GM12873 (cell line): ENCODE measurements around the gene PASK.

Source experiments
- TF ChIP-seq, protein P1 (sequence below): IDR thresholded peaks from 2 replicates; pipeline ENCODE4 v1.5.1; 2012; ENCODE audit warnings: low read depth, mild to moderate bottlenecking, moderate library complexity, low read length, control low read depth; ENCODE audit not compliant: insufficient read depth; ENCODE audit errors: missing control alignments

PASK gene

DNA sequence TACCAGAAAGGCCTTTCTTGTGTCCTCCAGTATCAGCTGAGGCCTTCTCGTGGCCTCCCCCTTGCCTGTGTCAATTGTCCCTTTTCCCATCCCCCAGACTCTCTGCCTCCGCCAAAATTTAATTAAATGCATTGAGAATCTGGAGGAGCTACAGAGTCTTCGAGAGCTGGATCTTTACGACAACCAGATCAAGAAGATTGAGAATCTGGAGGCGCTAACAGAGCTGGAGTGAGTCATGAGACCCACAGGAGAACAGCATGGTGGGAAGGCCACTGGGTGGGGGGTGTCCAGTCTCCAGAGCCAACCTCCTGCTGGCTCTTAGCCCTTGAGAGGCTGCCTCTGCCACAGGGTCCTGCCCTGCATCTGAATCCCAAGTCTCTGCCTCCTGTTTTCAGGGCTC, 9.8 kb upstream of the PASK start:
- TF ChIP-seq, protein P1, sequence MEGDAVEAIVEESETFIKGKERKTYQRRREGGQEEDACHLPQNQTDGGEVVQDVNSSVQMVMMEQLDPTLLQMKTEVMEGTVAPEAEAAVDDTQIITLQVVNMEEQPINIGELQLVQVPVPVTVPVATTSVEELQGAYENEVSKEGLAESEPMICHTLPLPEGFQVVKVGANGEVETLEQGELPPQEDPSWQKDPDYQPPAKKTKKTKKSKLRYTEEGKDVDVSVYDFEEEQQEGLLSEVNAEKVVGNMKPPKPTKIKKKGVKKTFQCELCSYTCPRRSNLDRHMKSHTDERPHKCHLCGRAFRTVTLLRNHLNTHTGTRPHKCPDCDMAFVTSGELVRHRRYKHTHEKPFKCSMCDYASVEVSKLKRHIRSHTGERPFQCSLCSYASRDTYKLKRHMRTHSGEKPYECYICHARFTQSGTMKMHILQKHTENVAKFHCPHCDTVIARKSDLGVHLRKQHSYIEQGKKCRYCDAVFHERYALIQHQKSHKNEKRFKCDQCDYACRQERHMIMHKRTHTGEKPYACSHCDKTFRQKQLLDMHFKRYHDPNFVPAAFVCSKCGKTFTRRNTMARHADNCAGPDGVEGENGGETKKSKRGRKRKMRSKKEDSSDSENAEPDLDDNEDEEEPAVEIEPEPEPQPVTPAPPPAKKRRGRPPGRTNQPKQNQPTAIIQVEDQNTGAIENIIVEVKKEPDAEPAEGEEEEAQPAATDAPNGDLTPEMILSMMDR, result no peak

DNA sequence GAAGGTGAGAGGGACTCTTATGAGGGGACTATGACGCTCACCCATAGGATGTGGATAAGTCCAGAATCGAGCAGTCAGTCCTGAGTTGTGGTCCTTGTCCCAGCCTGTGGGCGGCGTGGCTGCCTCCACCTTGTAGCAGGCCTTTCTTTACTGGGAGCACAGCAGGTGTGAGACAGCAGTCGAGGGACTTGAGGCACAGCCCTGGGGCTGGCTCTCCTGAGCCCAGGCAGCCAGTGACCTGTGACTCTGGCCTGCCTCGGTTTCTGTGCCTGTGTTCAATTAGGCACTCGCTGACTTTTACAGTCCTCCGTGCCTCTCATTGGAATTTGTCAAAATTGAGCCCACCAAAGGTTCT, 9.3 kb upstream of the PASK start:
- TF ChIP-seq, protein P1, result no peak

DNA sequence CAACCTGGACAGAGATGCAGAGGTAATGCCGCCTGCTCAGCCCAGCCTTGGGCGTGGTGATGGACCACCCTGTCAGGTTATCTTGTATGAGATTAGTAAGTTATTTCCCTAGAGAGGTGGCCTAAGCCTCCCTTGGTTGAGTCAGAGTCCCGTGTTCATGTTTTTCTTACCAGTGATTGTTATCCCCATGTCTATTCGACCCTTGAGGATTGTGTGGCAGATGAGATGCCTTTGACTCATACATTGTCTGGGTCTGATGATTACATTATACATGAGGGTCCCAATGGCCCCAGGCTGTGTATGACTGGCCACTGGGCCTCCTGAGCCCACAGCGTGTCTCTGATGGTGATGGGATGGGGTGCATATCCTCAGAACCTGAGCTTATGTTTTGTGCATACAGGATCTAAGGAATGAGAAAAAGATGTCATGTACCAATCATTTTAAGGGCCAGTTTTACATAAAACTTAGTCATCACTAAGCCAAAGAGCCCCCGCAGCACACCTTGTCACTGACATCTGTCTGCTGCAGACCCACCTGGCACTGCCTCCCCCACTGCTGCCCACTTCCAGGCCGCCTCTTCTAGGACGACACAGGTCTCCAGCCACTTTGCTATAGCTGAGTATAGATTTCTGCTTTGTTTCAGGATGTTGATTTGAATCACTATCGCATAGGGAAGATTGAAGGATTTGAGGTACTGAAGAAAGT, 8.7 kb upstream of the PASK start:
- TF ChIP-seq, protein P1, result no peak

DNA sequence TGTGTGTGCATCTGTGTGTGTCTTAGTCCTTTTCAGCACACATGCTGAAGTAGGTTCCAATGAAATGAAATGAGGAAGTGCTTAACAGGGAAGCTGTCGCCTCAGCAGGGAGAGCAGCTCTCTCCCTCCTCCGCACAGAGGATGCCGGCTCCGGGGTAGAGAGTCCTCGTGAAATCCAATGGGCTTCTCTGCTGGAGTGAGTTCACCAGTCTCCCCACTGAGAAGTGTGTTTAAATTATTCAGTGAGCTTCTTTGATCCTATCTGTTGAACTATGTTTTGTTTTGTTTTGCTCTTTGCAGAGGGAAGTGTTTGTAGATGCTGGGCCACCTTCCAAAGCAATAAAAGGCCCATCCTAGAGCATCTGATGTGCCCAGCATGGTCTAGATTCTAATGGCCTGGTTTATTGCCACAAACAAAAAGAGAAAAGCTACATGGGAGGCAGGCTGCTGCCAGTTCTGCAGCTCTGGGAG, 7.7 kb upstream of the PASK start:
- TF ChIP-seq, protein P1, result no peak

DNA sequence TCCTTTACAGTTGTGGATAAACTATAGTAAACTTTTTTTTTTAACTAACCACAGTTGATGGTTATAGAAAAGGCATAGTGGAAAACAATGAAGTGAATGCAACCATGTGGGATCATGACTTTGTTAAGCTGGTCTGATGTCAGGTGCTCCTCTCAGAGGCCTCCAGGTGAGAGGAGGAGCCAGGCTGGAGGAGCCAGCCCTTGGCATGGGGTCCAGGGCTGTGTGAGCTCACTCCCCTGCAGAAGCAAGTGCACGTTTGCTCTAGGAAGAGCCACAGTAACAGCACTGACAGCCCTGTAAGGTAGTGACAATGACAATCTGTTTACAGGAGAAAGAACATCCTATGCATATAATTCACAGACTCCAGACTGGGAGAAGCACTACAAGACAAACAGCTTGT, 6.7 kb upstream of the PASK start:
- TF ChIP-seq, protein P1, result no peak

DNA sequence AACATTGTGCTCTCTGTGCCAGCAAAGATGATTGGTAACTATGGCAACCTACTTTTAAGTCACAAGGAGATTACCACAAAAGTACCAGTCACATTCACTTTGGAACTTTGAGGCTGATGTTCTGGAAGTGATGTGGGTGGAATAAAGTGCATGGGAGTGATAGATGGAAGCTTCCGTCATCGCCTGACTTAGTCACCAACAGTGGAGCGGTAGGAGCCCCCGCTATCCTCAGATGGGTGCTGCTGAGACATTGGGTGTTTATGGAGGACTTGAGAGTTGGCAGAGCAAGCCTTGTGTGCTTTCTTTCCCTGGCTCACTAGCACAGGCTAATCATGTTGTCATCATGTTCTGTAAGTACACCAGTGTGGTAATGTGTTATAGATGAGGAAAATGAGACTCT, 5.6 kb upstream of the PASK start:
- TF ChIP-seq, protein P1, result no peak

DNA sequence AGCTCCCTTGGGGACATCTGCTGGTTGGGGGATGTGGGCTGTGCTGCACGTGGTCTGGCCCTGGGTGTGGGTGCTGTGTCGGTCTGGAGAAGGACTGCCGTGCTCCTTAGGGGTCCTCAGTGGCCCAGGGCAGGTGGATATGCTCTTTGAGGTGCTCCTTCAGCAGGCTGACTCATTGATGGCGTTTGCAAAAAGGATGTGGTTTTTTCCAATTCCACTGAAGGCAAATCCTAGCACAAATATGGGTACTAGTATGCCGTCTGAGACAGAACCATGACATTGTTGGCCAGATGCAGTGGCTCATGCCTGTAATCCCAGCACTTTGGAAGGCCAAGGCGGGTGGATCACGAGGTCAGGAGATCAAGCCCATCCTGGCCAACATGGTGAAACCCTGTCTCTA, 4.3 kb upstream of the PASK start:
- TF ChIP-seq, protein P1, result no peak
